Measurements from ENCODE around the gene EPS8.

GRCh38 chr12:15770021-15770420 is 19.2 kb downstream of the EPS8 start:
- TF ChIP-seq, protein P1, sequence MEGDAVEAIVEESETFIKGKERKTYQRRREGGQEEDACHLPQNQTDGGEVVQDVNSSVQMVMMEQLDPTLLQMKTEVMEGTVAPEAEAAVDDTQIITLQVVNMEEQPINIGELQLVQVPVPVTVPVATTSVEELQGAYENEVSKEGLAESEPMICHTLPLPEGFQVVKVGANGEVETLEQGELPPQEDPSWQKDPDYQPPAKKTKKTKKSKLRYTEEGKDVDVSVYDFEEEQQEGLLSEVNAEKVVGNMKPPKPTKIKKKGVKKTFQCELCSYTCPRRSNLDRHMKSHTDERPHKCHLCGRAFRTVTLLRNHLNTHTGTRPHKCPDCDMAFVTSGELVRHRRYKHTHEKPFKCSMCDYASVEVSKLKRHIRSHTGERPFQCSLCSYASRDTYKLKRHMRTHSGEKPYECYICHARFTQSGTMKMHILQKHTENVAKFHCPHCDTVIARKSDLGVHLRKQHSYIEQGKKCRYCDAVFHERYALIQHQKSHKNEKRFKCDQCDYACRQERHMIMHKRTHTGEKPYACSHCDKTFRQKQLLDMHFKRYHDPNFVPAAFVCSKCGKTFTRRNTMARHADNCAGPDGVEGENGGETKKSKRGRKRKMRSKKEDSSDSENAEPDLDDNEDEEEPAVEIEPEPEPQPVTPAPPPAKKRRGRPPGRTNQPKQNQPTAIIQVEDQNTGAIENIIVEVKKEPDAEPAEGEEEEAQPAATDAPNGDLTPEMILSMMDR (conservative IDR thresholded peaks at IDR 0.05) = no peak
- no peak for TF ChIP-seq EZH2 (IDR thresholded peaks at IDR 0.05; ENCODE audit: low read depth)

Measured in PC-9 (cell line).